ENCODE measurements around the gene PSEN1. TPM values are rescaled to one million over a fixed set of nuclear protein-coding genes. Genes with fewer than 3 reads are reported as not detected.
"Not testable (repeated sequence)": the region's sequence is repeated elsewhere in the genome, so short reads cannot be mapped to it uniquely, and the experiment has no call there.

PSEN1 gene
- total and polyA plus RNA-seq, 9 donors = 27.4 to 36.1 (median 31.0) TPM

- H3K4me1 ChIP-seq (ENCODE audit: control insufficient read depth, insufficient read depth, low read length) = no peaks in the 10 kb centered on the region
- DNase-seq = no peak
- peaks cover 15% of the 10 kb centered on the region for H3K36me3 ChIP-seq (ENCODE audit: control insufficient read depth, insufficient read depth, low read length)
- WGBS (ENCODE audit: insufficient coverage) = no CpG with 5 or more reads among the region's 3 CpGs
- no peak overlapping the region for H3K27ac ChIP-seq (ENCODE audit: low read length)
- H3K4me3 ChIP-seq (ENCODE audit: low read length) = no peak overlapping the region
- H3K9me3 ChIP-seq (replicated peaks; ENCODE audit: control insufficient read depth, low read depth, low read length) = no peaks in the 10 kb centered on the region
- no peaks in the 10 kb centered on the region for H3K27me3 ChIP-seq (ENCODE audit: control insufficient read depth, insufficient read depth, low read length)
Observed at GRCh38 chr14:73146111-73146510, 9.8 kb downstream of the PSEN1 start.

- Histone ChIP-seq H3K4me3 (ENCODE audit: low read length) (no peak overlapping the region), H3K9me3 (replicated peaks; ENCODE audit: control insufficient read depth, low read depth, low read length) (no peaks in the 10 kb centered on the region), H3K27ac (ENCODE audit: low read length) (no peak overlapping the region), H3K36me3 (ENCODE audit: control insufficient read depth, insufficient read depth, low read length) (peaks cover 21% of the 10 kb centered on the region), H3K4me1 (ENCODE audit: control insufficient read depth, insufficient read depth, low read length) (no peaks in the 10 kb centered on the region), H3K27me3 (ENCODE audit: control insufficient read depth, insufficient read depth, low read length) (no peaks in the 10 kb centered on the region)
- no CpG with 5 or more reads among the region's 2 CpGs for WGBS (ENCODE audit: insufficient coverage)
- DNase-seq = no peak
Observed at GRCh38 chr14:73149753-73150152, 13.4 kb downstream of the PSEN1 start.

- DNase-seq = peak; percentile 69
- no peaks in the 10 kb centered on the region for H3K4me1 ChIP-seq (ENCODE audit: control insufficient read depth, insufficient read depth, low read length)
- no peak overlapping the region for H3K27ac ChIP-seq (ENCODE audit: low read length)
- peaks cover 28% of the 10 kb centered on the region for H3K36me3 ChIP-seq (ENCODE audit: control insufficient read depth, insufficient read depth, low read length)
- no peak overlapping the region for H3K4me3 ChIP-seq (ENCODE audit: low read length)
- H3K27me3 ChIP-seq (ENCODE audit: control insufficient read depth, insufficient read depth, low read length) = no peaks in the 10 kb centered on the region
- H3K9me3 ChIP-seq (replicated peaks; ENCODE audit: control insufficient read depth, low read depth, low read length) = no peaks in the 10 kb centered on the region
Observed at GRCh38 chr14:73153272-73153671, 17.0 kb downstream of the PSEN1 start.

- DNase-seq = no peak
- 90% methylated on average over 5 of the region's 11 CpGs for WGBS (ENCODE audit: insufficient coverage)
- no peaks in the 10 kb centered on the region for H3K4me1 ChIP-seq (ENCODE audit: control insufficient read depth, insufficient read depth, low read length)
- H3K27me3 ChIP-seq (ENCODE audit: control insufficient read depth, insufficient read depth, low read length) = no peaks in the 10 kb centered on the region
- H3K27ac ChIP-seq (ENCODE audit: low read length) = no peak overlapping the region
- H3K36me3 ChIP-seq (ENCODE audit: control insufficient read depth, insufficient read depth, low read length) = peaks cover 31% of the 10 kb centered on the region
- H3K4me3 ChIP-seq (ENCODE audit: low read length) = no peak overlapping the region
- H3K9me3 ChIP-seq (replicated peaks; ENCODE audit: control insufficient read depth, low read depth, low read length) = no peaks in the 10 kb centered on the region
Observed at GRCh38 chr14:73162251-73162650, 25.9 kb downstream of the PSEN1 start.

- Histone ChIP-seq H3K27me3 (ENCODE audit: control insufficient read depth, insufficient read depth, low read length) (no peaks in the 10 kb centered on the region), H3K36me3 (ENCODE audit: control insufficient read depth, insufficient read depth, low read length) (peaks cover 48% of the 10 kb centered on the region), H3K4me1 (ENCODE audit: control insufficient read depth, insufficient read depth, low read length) (peaks cover 3% of the 10 kb centered on the region), H3K9me3 (replicated peaks; ENCODE audit: control insufficient read depth, low read depth, low read length) (no peaks in the 10 kb centered on the region), H3K27ac (ENCODE audit: low read length) (no peak overlapping the region), H3K4me3 (ENCODE audit: low read length) (no peak overlapping the region)
- DNase-seq = no peak
- no CpG with 5 or more reads among the region's 1 CpG for WGBS (ENCODE audit: insufficient coverage)
Observed at GRCh38 chr14:73166399-73166798, 30.1 kb downstream of the PSEN1 start.

GRCh38 chr14:73167727-73168126 is 31.4 kb downstream of the PSEN1 start:
- no peaks in the 10 kb centered on the region for H3K9me3 ChIP-seq (replicated peaks; ENCODE audit: control insufficient read depth, low read depth, low read length)
- DNase-seq = no peak
- H3K4me1 ChIP-seq (ENCODE audit: control insufficient read depth, insufficient read depth, low read length) = peaks cover 3% of the 10 kb centered on the region
- peaks cover 57% of the 10 kb centered on the region for H3K36me3 ChIP-seq (ENCODE audit: control insufficient read depth, insufficient read depth, low read length)
- no peak overlapping the region for H3K27ac ChIP-seq (ENCODE audit: low read length)
- H3K4me3 ChIP-seq (ENCODE audit: low read length) = no peak overlapping the region
- H3K27me3 ChIP-seq (ENCODE audit: control insufficient read depth, insufficient read depth, low read length) = no peaks in the 10 kb centered on the region
- no CpG with 5 or more reads among the region's 4 CpGs for WGBS (ENCODE audit: insufficient coverage)

- H3K4me3 ChIP-seq (ENCODE audit: low read length) = no peak overlapping the region
- peaks cover 3% of the 10 kb centered on the region for H3K4me1 ChIP-seq (ENCODE audit: control insufficient read depth, insufficient read depth, low read length)
- no peaks in the 10 kb centered on the region for H3K27me3 ChIP-seq (ENCODE audit: control insufficient read depth, insufficient read depth, low read length)
- no peak overlapping the region for H3K27ac ChIP-seq (ENCODE audit: low read length)
- WGBS (ENCODE audit: insufficient coverage) = 90% methylated on average over 8 of the region's 9 CpGs
- no peaks in the 10 kb centered on the region for H3K9me3 ChIP-seq (replicated peaks; ENCODE audit: control insufficient read depth, low read depth, low read length)
- DNase-seq = peak; percentile 17
- peaks cover 55% of the 10 kb centered on the region for H3K36me3 ChIP-seq (ENCODE audit: control insufficient read depth, insufficient read depth, low read length)
Observed at GRCh38 chr14:73168274-73168673, 32.0 kb downstream of the PSEN1 start.

GRCh38 chr14:73168691-73169090 is 32.4 kb downstream of the PSEN1 start:
- DNase-seq = no peak
- Histone ChIP-seq H3K9me3 (replicated peaks; ENCODE audit: control insufficient read depth, low read depth, low read length) (no peaks in the 10 kb centered on the region), H3K27me3 (ENCODE audit: control insufficient read depth, insufficient read depth, low read length) (no peaks in the 10 kb centered on the region), H3K27ac (ENCODE audit: low read length) (no peak overlapping the region), H3K4me3 (ENCODE audit: low read length) (no peak overlapping the region), H3K36me3 (ENCODE audit: control insufficient read depth, insufficient read depth, low read length) (peaks cover 52% of the 10 kb centered on the region), H3K4me1 (ENCODE audit: control insufficient read depth, insufficient read depth, low read length) (peaks cover 3% of the 10 kb centered on the region)
- WGBS (ENCODE audit: insufficient coverage) = 94% methylated on average over 5 of the region's 14 CpGs

GRCh38 chr14:73169855-73170254 is 33.5 kb downstream of the PSEN1 start:
- not testable (repeated sequence) for H3K4me1 ChIP-seq (ENCODE audit: control insufficient read depth, insufficient read depth, low read length); DNase-seq; H3K4me3 ChIP-seq (ENCODE audit: low read length); H3K27ac ChIP-seq (ENCODE audit: low read length); H3K27me3 ChIP-seq (ENCODE audit: control insufficient read depth, insufficient read depth, low read length); H3K9me3 ChIP-seq (replicated peaks; ENCODE audit: control insufficient read depth, low read depth, low read length)
- 100% methylated on average over 1 of the region's 6 CpGs for WGBS (ENCODE audit: insufficient coverage)
- peaks cover 59% of the 10 kb centered on the region for H3K36me3 ChIP-seq (ENCODE audit: control insufficient read depth, insufficient read depth, low read length)

- Histone ChIP-seq H3K4me3 (ENCODE audit: low read length) (no peak overlapping the region), H3K27ac (ENCODE audit: low read length) (no peak overlapping the region), H3K36me3 (ENCODE audit: control insufficient read depth, insufficient read depth, low read length) (peaks cover 58% of the 10 kb centered on the region), H3K4me1 (ENCODE audit: control insufficient read depth, insufficient read depth, low read length) (peaks cover 3% of the 10 kb centered on the region), H3K27me3 (ENCODE audit: control insufficient read depth, insufficient read depth, low read length) (no peaks in the 10 kb centered on the region), H3K9me3 (replicated peaks; ENCODE audit: control insufficient read depth, low read depth, low read length) (no peaks in the 10 kb centered on the region)
- no peak for DNase-seq
- 81% methylated on average over 11 of the region's 11 CpGs for WGBS (ENCODE audit: insufficient coverage)
Observed at GRCh38 chr14:73170686-73171085, 34.4 kb downstream of the PSEN1 start.

GRCh38 chr14:73172500-73172899 is 36.2 kb downstream of the PSEN1 start:
- WGBS (ENCODE audit: insufficient coverage) = no CpG with 5 or more reads among the region's 3 CpGs
- H3K36me3 ChIP-seq (ENCODE audit: control insufficient read depth, insufficient read depth, low read length) = peaks cover 61% of the 10 kb centered on the region

More at GRCh38 chr14:73172500-73172899, 36.2 kb downstream of the PSEN1 start:
- H3K9me3 ChIP-seq (replicated peaks; ENCODE audit: control insufficient read depth, low read depth, low read length) = no peaks in the 10 kb centered on the region
- H3K27ac ChIP-seq (ENCODE audit: low read length) = no peak overlapping the region
- no peak for DNase-seq
- no peak overlapping the region for H3K4me3 ChIP-seq (ENCODE audit: low read length)
- no peaks in the 10 kb centered on the region for H3K27me3 ChIP-seq (ENCODE audit: control insufficient read depth, insufficient read depth, low read length)
- peaks cover 3% of the 10 kb centered on the region for H3K4me1 ChIP-seq (ENCODE audit: control insufficient read depth, insufficient read depth, low read length)
